Measurements from ENCODE around the gene CGNL1.

CGNL1 gene

GRCh38 chr15:57340682-57341259, 35.5 kb upstream of the CGNL1 start:
- no peak overlapping the region for H3K27ac ChIP-seq
- TF ChIP-seq ZFX (IDR thresholded peaks at IDR 0.05) (no peak), CTCF (conservative IDR thresholded peaks at IDR 0.05) (peak; percentile 94)

- H3K27ac ChIP-seq: no peak overlapping the region
- no peak for TF ChIP-seq CTCF (conservative IDR thresholded peaks at IDR 0.05)
- no peak for TF ChIP-seq ZFX (IDR thresholded peaks at IDR 0.05)
Observed at GRCh38 chr15:57343048-57343447, 33.3 kb upstream of the CGNL1 start.

GRCh38 chr15:57343498-57343897, 32.8 kb upstream of the CGNL1 start:
- TF ChIP-seq CTCF (conservative IDR thresholded peaks at IDR 0.05) (no peak), ZFX (IDR thresholded peaks at IDR 0.05) (no peak)
- H3K27ac ChIP-seq: no peak overlapping the region

- TF ChIP-seq CTCF (conservative IDR thresholded peaks at IDR 0.05) (no peak), ZFX (IDR thresholded peaks at IDR 0.05) (no peak)
- H3K27ac ChIP-seq: no peak overlapping the region
Observed at GRCh38 chr15:57344282-57344681, 32.0 kb upstream of the CGNL1 start.

GRCh38 chr15:57345584-57345983, 30.7 kb upstream of the CGNL1 start:
- no peak overlapping the region for H3K27ac ChIP-seq
- TF ChIP-seq ZFX (IDR thresholded peaks at IDR 0.05) (no peak), CTCF (conservative IDR thresholded peaks at IDR 0.05) (no peak)

- TF ChIP-seq ZFX (IDR thresholded peaks at IDR 0.05): no peak
- no peak for TF ChIP-seq CTCF (conservative IDR thresholded peaks at IDR 0.05)
- H3K27ac ChIP-seq: no peak overlapping the region
Observed at GRCh38 chr15:57348081-57348480, 28.2 kb upstream of the CGNL1 start.

- TF ChIP-seq CTCF (conservative IDR thresholded peaks at IDR 0.05) (no peak), ZFX (IDR thresholded peaks at IDR 0.05) (no peak)
- H3K27ac ChIP-seq: no peak overlapping the region
Observed at GRCh38 chr15:57352535-57353316, 23.6 kb upstream of the CGNL1 start.

All from C4-2B (cell line).